HCT116 (cell line): Measurements from ENCODE around the gene CR2. TPM values are rescaled to one million over a fixed set of nuclear protein-coding genes. Genes with fewer than 3 reads are reported as not detected.

Experiments
- ATAC-seq: fragments of 200-7000 bp; cut with Tn5 transposase; 2 replicates; pipeline ENCODE4 v1.9.1; 2020; ENCODE audit warnings: mild to moderate bottlenecking, moderate library complexity
- BruUV-seq: library from RNA; stranded (reverse); fragments of 400-500 nt; replicated peaks from 2 replicates; lab custom pipeline; 2021; lab: Mats Ljungman, UMichigan
- CTCF ChIA-PET: fragments of 300-600 bp; sonication (Branson Sonifier 250); formaldehyde crosslinking; loops from one replicate; lab custom pipeline; 2021; ENCODE audit warnings: antibody characterized with exemption; lab: Charles Lee
- POLR2A ChIA-PET: fragments of 300-600, 350-600 bp; sonication (Branson Sonifier 250); formaldehyde crosslinking; loops from one replicate; lab custom pipeline; 2021; ENCODE audit warnings: antibody characterized with exemption; lab: Charles Lee
- RAD21 ChIA-PET, 2 experiments: fragments of 300-600 bp; sonication (Branson Sonifier 250); formaldehyde crosslinking; loops; one replicate each; lab custom pipeline; 2023; ENCODE audit warnings: low total read pairs in 2 of 2; ENCODE audit not compliant: uncharacterized antibody in 2 of 2, unreplicated experiment in 2 of 2, low non-redundant PET in 1 of 2; lab: Charles Lee
- DNase-seq: peaks from one replicate; pipeline ENCODE4 v3.0.0-alpha.2; 2010; ENCODE audit warnings: low read depth, low spot score
- H2AFZ ChIP-seq: fragments of 200-600 bp; shearing (Covaris generic), sonication (generic); 2 replicates; pipeline ENCODE4 v1.6.1; 2017; ENCODE audit warnings: low read depth, mixed run types, mixed read lengths, antibody characterized with exemption, low read length; ENCODE audit not compliant: poor library complexity, severe bottlenecking
- H3K27ac ChIP-seq: 2 replicates; pipeline ENCODE4 v1.5.1; 2012; ENCODE audit warnings: low read depth, low read length
- H3K27me3 ChIP-seq: fragments of 200-600 bp; sonication (generic); 2 replicates; pipeline ENCODE4 v1.6.1; 2016; ENCODE audit warnings: mixed run types, low read length, mixed read lengths; ENCODE audit not compliant: insufficient read depth
- H3K36me3 ChIP-seq, 2 experiments: fragments of 200-500 bp in 1 of 2; fragments of 200-600 bp in 1 of 2; sonication (Bioruptor generic) in 1 of 2; sonication (generic) in 1 of 2; 2 replicates each; pipeline versions ENCODE4 v1.5.1 to v1.6.1; 2014 to 2016; ENCODE audit warnings: low read length in 2 of 2, inconsistent platforms in 1 of 2, mixed read lengths in 1 of 2, mixed run types in 1 of 2; ENCODE audit not compliant: insufficient read depth in 2 of 2, control insufficient read depth in 1 of 2
- H3K4me1 ChIP-seq, 2 experiments: fragments of 200-600 bp in 1 of 2; sonication (generic) in 1 of 2; 2 replicates each; pipeline versions ENCODE4 v1.5.1 to v1.6.1; 2012 to 2017; ENCODE audit warnings: low read length in 2 of 2, inconsistent platforms in 1 of 2, mild to moderate bottlenecking in 1 of 2, mixed read lengths in 1 of 2, mixed run types in 1 of 2, moderate library complexity in 1 of 2; ENCODE audit not compliant: insufficient read depth in 2 of 2, control insufficient read depth in 1 of 2
- H3K4me2 ChIP-seq: fragments of 200-600 bp; sonication (generic); 2 replicates; pipeline ENCODE4 v1.6.1; 2017; ENCODE audit warnings: mixed run types, low read length, mixed read lengths
- H3K4me3 ChIP-seq, 2 experiments: fragments of 200-600 bp in 1 of 2; sonication (generic) in 1 of 2; replicated peaks in 1 of 2; 2 replicates each; pipeline ENCODE4 v1.5.1; 2011 to 2016; ENCODE audit warnings: low read length in 2 of 2, control low read depth in 1 of 2, low read depth in 1 of 2, mild to moderate bottlenecking in 1 of 2, mixed read lengths in 1 of 2, mixed run types in 1 of 2
- H3K79me2 ChIP-seq: fragments of 200-600 bp; sonication (generic); 2 replicates; pipeline ENCODE4 v1.6.1; 2017; ENCODE audit warnings: mild to moderate bottlenecking, mixed run types, low read length, moderate library complexity, mixed read lengths; ENCODE audit not compliant: insufficient read depth
- H3K9ac ChIP-seq: fragments of 200-600 bp; sonication (generic); 2 replicates; pipeline ENCODE4 v1.6.1; 2016; ENCODE audit warnings: low read length, mixed read lengths
- H3K9me2 ChIP-seq: fragments of 200-600 bp; sonication (generic), shearing (Covaris generic); 2 replicates; pipeline ENCODE4 v1.6.1; 2017; ENCODE audit warnings: mixed run types, mild to moderate bottlenecking, moderate library complexity; ENCODE audit not compliant: insufficient read depth
- H3K9me3 ChIP-seq, 2 experiments: fragments of 200-500 bp in 1 of 2; fragments of 200-600 bp in 1 of 2; sonication (Bioruptor generic) in 1 of 2; sonication (generic) in 1 of 2; 2 replicates each; pipeline ENCODE4 v1.6.1; 2014 to 2017; ENCODE audit warnings: low read length in 2 of 2, mixed read lengths in 2 of 2, inconsistent platforms in 1 of 2, low read depth in 1 of 2, mild to moderate bottlenecking in 1 of 2, mixed run types in 1 of 2, moderate library complexity in 1 of 2; ENCODE audit not compliant: control insufficient read depth in 1 of 2, insufficient read depth in 1 of 2
- H4K20me1 ChIP-seq: fragments of 200-600 bp; sonication (generic), shearing (Covaris generic); 2 replicates; pipeline ENCODE4 v1.6.1; 2017; ENCODE audit warnings: mixed run types, mild to moderate bottlenecking, moderate library complexity; ENCODE audit not compliant: insufficient read depth
- CEBPB ChIP-seq: IDR thresholded peaks from 2 replicates; pipeline ENCODE4 v1.6.1; 2012; ENCODE audit warnings: low read depth
- CTCF ChIP-seq, 3 experiments: fragments of 200-600 bp in 1 of 3; sonication (generic) in 1 of 3; IDR thresholded peaks in 2 of 3; conservative IDR thresholded peaks in 1 of 3; 2 replicates each; pipeline ENCODE4 v1.5.1; 2012 to 2017; ENCODE audit warnings: low read depth in 2 of 3, low read length in 2 of 3, antibody characterized with exemption in 1 of 3, borderline replicate concordance in 1 of 3, control low read depth in 1 of 3, mild to moderate bottlenecking in 1 of 3, mixed read lengths in 1 of 3, mixed run types in 1 of 3, moderate library complexity in 1 of 3; ENCODE audit not compliant: insufficient read depth in 1 of 3
- EGR1 ChIP-seq: IDR thresholded peaks from 2 replicates; pipeline ENCODE4 v1.6.1; 2012; ENCODE audit warnings: low read depth
- ELF1 ChIP-seq: IDR thresholded peaks from 2 replicates; pipeline ENCODE4 v1.6.1; 2012; ENCODE audit warnings: low read depth, borderline replicate concordance
- EZH2phosphoT487 ChIP-seq: fragments of 200-600 bp; IDR thresholded peaks from 2 replicates; pipeline ENCODE4 v1.6.1; 2018; ENCODE audit warnings: antibody characterized with exemption, borderline replicate concordance
- POLR2AphosphoS5 ChIP-seq: IDR thresholded peaks from 2 replicates; pipeline ENCODE4 v1.6.1; 2011; ENCODE audit warnings: mild to moderate bottlenecking, low read depth, low read length, moderate library complexity
- REST ChIP-seq: IDR thresholded peaks from 2 replicates; pipeline ENCODE4 v1.6.1; 2012; ENCODE audit warnings: low read depth
- SP1 ChIP-seq: IDR thresholded peaks from 2 replicates; pipeline ENCODE4 v1.6.1; 2012; ENCODE audit warnings: low read depth
- TCF7L2 ChIP-seq: IDR thresholded peaks from 2 replicates; pipeline ENCODE4 v1.7.0; 2011; ENCODE audit warnings: borderline replicate concordance, inconsistent platforms; ENCODE audit not compliant: insufficient read depth, insufficient read length; ENCODE audit errors: extremely low read depth
- YY1 ChIP-seq: IDR thresholded peaks from 2 replicates; pipeline ENCODE4 v1.6.1; 2011; ENCODE audit warnings: low read length, low read depth, moderate library complexity, mild to moderate bottlenecking; ENCODE audit not compliant: insufficient replicate concordance; ENCODE audit errors: extremely low read depth
- ZNF274 ChIP-seq: fragments of 200-500 bp; sonication (Bioruptor generic); IDR thresholded peaks from 2 replicates; pipeline ENCODE4 v1.6.1; 2014; ENCODE audit warnings: mild to moderate bottlenecking, low read depth, low read length, inconsistent platforms
- intact Hi-C: fragments of 100-400 bp; cut with micrococcal nuclease; formaldehyde crosslinking; loops from 2 replicates; pipeline ENCODE4 v1.10.0; 2022
- total RNA-seq: library from RNA; stranded (reverse); gene quantifications from one replicate; pipeline ENCODE4 v1.2.1, GENCODE V29; 2021; ENCODE audit not compliant: unreplicated experiment
- TF ChIP-seq, protein P1 (sequence below): IDR thresholded peaks from 2 replicates; pipeline ENCODE4 v1.6.1; 2011; ENCODE audit warnings: mild to moderate bottlenecking, low read length, moderate library complexity; ENCODE audit not compliant: insufficient replicate concordance; ENCODE audit errors: extremely low read depth
- TF ChIP-seq, protein P2 (sequence below): IDR thresholded peaks from 2 replicates; pipeline ENCODE4 v1.6.1; 2012

Gene CR2
- total RNA-seq, 1 experiment from 2014 or later, result 4.0 TPM

- no peak overlapping the region for H3K4me2 ChIP-seq
- RAD21 ChIA-PET, result no interaction called here
- POLR2A ChIA-PET, result no interaction called here
- intact Hi-C loops, result no loop called here
- H3K36me3 ChIP-seq, result no peaks in the 10 kb centered on the region
- 0 out of 2 replicates have a peak, but pooled peaks cover 5% of the 10 kb centered on the region for H3K9me2 ChIP-seq
- no peak for DNase-seq
- TF ChIP-seq EZH2phosphoT487, result no peak
- TF ChIP-seq YY1, result no peak
- no peak for TF ChIP-seq ELF1
- TF ChIP-seq EGR1, result no peak
- no peak for TF ChIP-seq CTCF (IDR thresholded peaks at IDR 0.05 in 2 of 3, conservative IDR thresholded peaks at IDR 0.05 in 1 of 3; ENCODE audit: borderline replicate concordance in 1 of 3, insufficient read depth in 1 of 3, low read depth in 2 of 3, low read length in 2 of 3)
- TF ChIP-seq, protein P1, sequence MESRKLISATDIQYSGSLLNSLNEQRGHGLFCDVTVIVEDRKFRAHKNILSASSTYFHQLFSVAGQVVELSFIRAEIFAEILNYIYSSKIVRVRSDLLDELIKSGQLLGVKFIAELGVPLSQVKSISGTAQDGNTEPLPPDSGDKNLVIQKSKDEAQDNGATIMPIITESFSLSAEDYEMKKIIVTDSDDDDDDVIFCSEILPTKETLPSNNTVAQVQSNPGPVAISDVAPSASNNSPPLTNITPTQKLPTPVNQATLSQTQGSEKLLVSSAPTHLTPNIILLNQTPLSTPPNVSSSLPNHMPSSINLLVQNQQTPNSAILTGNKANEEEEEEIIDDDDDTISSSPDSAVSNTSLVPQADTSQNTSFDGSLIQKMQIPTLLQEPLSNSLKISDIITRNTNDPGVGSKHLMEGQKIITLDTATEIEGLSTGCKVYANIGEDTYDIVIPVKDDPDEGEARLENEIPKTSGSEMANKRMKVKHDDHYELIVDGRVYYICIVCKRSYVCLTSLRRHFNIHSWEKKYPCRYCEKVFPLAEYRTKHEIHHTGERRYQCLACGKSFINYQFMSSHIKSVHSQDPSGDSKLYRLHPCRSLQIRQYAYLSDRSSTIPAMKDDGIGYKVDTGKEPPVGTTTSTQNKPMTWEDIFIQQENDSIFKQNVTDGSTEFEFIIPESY, result no peak
- TF ChIP-seq POLR2AphosphoS5, result no peak
- TF ChIP-seq CEBPB, result no peak
- no peak for TF ChIP-seq ZNF274
- TF ChIP-seq TCF7L2, result no peak
- no peak for TF ChIP-seq SP1
- TF ChIP-seq REST, result no peak
- TF ChIP-seq, protein P2, sequence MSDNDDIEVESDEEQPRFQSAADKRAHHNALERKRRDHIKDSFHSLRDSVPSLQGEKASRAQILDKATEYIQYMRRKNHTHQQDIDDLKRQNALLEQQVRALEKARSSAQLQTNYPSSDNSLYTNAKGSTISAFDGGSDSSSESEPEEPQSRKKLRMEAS, result no peak
- CTCF ChIA-PET, result no interaction called here
- H3K9ac ChIP-seq, result no peak overlapping the region
- no peaks in the 10 kb centered on the region for H3K9me3 ChIP-seq
- peaks cover 6 to 18% of the 10 kb centered on the region in 2 experiments; a peak in 3 of 4 replicates for H3K4me1 ChIP-seq
- no peaks in the 10 kb centered on the region for H3K79me2 ChIP-seq
- H3K4me3 ChIP-seq, result no peak overlapping the region
- BruUV-seq, result no TSS peak
- no peaks in the 10 kb centered on the region for H3K27me3 ChIP-seq
- H2AFZ ChIP-seq, result no peak overlapping the region
- no peak for ATAC-seq
- H3K27ac ChIP-seq, result no peak overlapping the region
- no peaks in the 10 kb centered on the region for H4K20me1 ChIP-seq
These were observed 4.3 kb downstream of the CR2 start for GRCh38 chr1:207458414-207458813.
